HepG2 (cell line): ENCODE results near the gene UTP11. TPM values are rescaled to one million over a fixed set of nuclear protein-coding genes. Genes with fewer than 3 reads are reported as not detected.

Experiments used
- ATAC-seq: fragments of 200-7000 bp; cut with Tn5 transposase; 3 replicates; pipeline ENCODE4 v1.9.1; 2020; ENCODE audit warnings: mild to moderate bottlenecking, moderate library complexity
- Bru-seq: library from RNA; stranded (reverse); fragments of 400-500 nt; gene quantifications from one replicate; lab custom pipeline; 2021; lab: Mats Ljungman, UMichigan
- BruChase-seq, 2 experiments: library from RNA; stranded (reverse); fragments of 400-500 nt; gene quantifications; one replicate each; lab custom pipeline; 2021; lab: Mats Ljungman, UMichigan
- BruUV-seq: library from RNA; stranded (reverse); fragments of 400-500 nt; replicated peaks from 2 replicates; lab custom pipeline; 2021; lab: Mats Ljungman, UMichigan
- CTCF ChIA-PET: fragments of 300-600 bp; formaldehyde crosslinking; extraction: SDS; loops from one replicate; lab custom pipeline; 2021; ENCODE audit warnings: low total read pairs, inconsistent platforms, low intra/inter-chr PET ratio; lab: Yijun Ruan, JAX
- POLR2A ChIA-PET: fragments of 350-600 bp; sonication (Branson Sonifier 250); formaldehyde crosslinking; loops from one replicate; lab custom pipeline; 2020; ENCODE audit warnings: antibody characterized with exemption, inconsistent platforms; lab: Yijun Ruan, JAX
- DNase-seq: peaks from one replicate; pipeline ENCODE4 v3.0.0-alpha.2; 2015; ENCODE audit warnings: low spot score
- FAIRE-seq: peaks from 3 replicates; lab custom pipeline; 2011; peaks lifted over from hg19 to GRCh38; lab: Jason Lieb, UNC
- H2AFZ ChIP-seq: one replicate; pipeline ENCODE4 v1.6.1; 2011; ENCODE audit warnings: low read length, inconsistent platforms
- H3K27ac ChIP-seq: fragments of 300-600 bp; 3 replicates; pipeline ENCODE4 v1.8.0; 2011; ENCODE audit warnings: mixed run types, mild to moderate bottlenecking, mixed read lengths, low read length, inconsistent platforms; ENCODE audit not compliant: insufficient read depth; ENCODE audit errors: extremely low read length
- H3K27me3 ChIP-seq, 2 experiments: fragments of 200-600 bp in 1 of 2; 2 replicates in 1 of 2; 3 replicates in 1 of 2; pipeline versions ENCODE4 v1.6.0 to v1.8.0; 2011; ENCODE audit warnings: low read length in 2 of 2, mild to moderate bottlenecking in 2 of 2, moderate library complexity in 2 of 2, inconsistent platforms in 1 of 2; ENCODE audit not compliant: insufficient read depth in 2 of 2, control insufficient read depth in 1 of 2
- H3K36me3 ChIP-seq, 2 experiments: fragments of 200-600 bp in 1 of 2; replicated peaks in 1 of 2; 2 replicates in 1 of 2; 3 replicates in 1 of 2; pipeline versions ENCODE4 v1.5.1 to v1.8.0; 2011; ENCODE audit warnings: low read length in 2 of 2, inconsistent platforms in 1 of 2; ENCODE audit not compliant: insufficient read depth in 2 of 2, control insufficient read depth in 1 of 2
- H3K4me1 ChIP-seq: 2 replicates; pipeline ENCODE4 v1.5.1; 2012; ENCODE audit warnings: low read length, inconsistent platforms; ENCODE audit not compliant: insufficient read depth
- H3K4me2 ChIP-seq: 2 replicates; pipeline ENCODE4 v1.6.0; 2011; ENCODE audit warnings: low read depth, low read length, inconsistent platforms
- H3K4me3 ChIP-seq, 3 experiments: fragments of 200-600 bp in 1 of 3; sonication (generic), shearing (Covaris generic) in 1 of 3; replicated peaks in 1 of 3; 2 replicates each; pipeline ENCODE4 v1.5.1; 2011 to 2016; ENCODE audit warnings: low read length in 3 of 3, inconsistent platforms in 2 of 3, low read depth in 2 of 3, mild to moderate bottlenecking in 2 of 3, control low read depth in 1 of 3, mixed read lengths in 1 of 3; ENCODE audit not compliant: insufficient read depth in 1 of 3
- H3K79me2 ChIP-seq: one replicate; pipeline ENCODE4 v1.6.1; 2011; ENCODE audit warnings: low read length, inconsistent platforms; ENCODE audit not compliant: insufficient read depth
- H3K9ac ChIP-seq: 2 replicates; pipeline ENCODE4 v1.6.0; 2011; ENCODE audit warnings: mild to moderate bottlenecking, low read depth, low read length, inconsistent platforms; ENCODE audit not compliant: insufficient read depth
- H3K9me3 ChIP-seq: 2 replicates; pipeline ENCODE4 v1.5.1; 2012; ENCODE audit warnings: mild to moderate bottlenecking, low read length
- H4K20me1 ChIP-seq: 2 replicates; pipeline ENCODE4 v1.6.0; 2011; ENCODE audit warnings: inconsistent platforms, mild to moderate bottlenecking, low read length, moderate library complexity; ENCODE audit not compliant: insufficient read depth
- ARNT ChIP-seq: fragments of 450-650 bp; IDR thresholded peaks from 2 replicates; pipeline ENCODE4 v1.6.1; 2017
- BCL6 ChIP-seq: IDR thresholded peaks from 2 replicates; pipeline ENCODE4 v1.6.1; 2016; ENCODE audit warnings: missing genetic modification reagents, missing compliant biosample characterization
- CAMTA2 ChIP-seq: sonication (generic); formaldehyde crosslinking; IDR thresholded peaks from 2 replicates; pipeline ENCODE4 v1.4.0; 2020; ENCODE audit warnings: mild to moderate bottlenecking, missing genetic modification reagents, borderline replicate concordance
- CBX5 ChIP-seq: sonication (generic); formaldehyde crosslinking; IDR thresholded peaks from 2 replicates; pipeline ENCODE4 v1.4.0; 2020; ENCODE audit warnings: missing genetic modification reagents, borderline replicate concordance
- CHCHD3 ChIP-seq: sonication (generic); formaldehyde crosslinking; IDR thresholded peaks from 2 replicates; pipeline ENCODE4 v1.8.0; 2022; ENCODE audit warnings: mild to moderate bottlenecking, missing genetic modification reagents, moderate library complexity
- GLI4 ChIP-seq: sonication (generic); formaldehyde crosslinking; IDR thresholded peaks from 2 replicates; pipeline ENCODE4 v1.5.1; 2020; ENCODE audit warnings: missing genetic modification reagents, mild to moderate bottlenecking, moderate library complexity, borderline replicate concordance
- JDP2 ChIP-seq: sonication (generic); formaldehyde crosslinking; IDR thresholded peaks from 2 replicates; pipeline ENCODE4 v1.8.1; 2022; ENCODE audit warnings: missing genetic modification reagents, borderline replicate concordance
- MAFK ChIP-seq, 2 experiments: IDR thresholded peaks in 1 of 2; conservative IDR thresholded peaks in 1 of 2; 2 replicates each; pipeline ENCODE4 v1.6.1; 2011; ENCODE audit warnings: improper control_type of control experiment in 2 of 2, low read length in 2 of 2
- NFYB ChIP-seq: sonication (generic); formaldehyde crosslinking; IDR thresholded peaks from 2 replicates; pipeline ENCODE4 v1.4.0; 2020; ENCODE audit warnings: missing genetic modification reagents
- SP4 ChIP-seq: sonication (generic); formaldehyde crosslinking; IDR thresholded peaks from 2 replicates; pipeline ENCODE4 v1.8.1; 2023; ENCODE audit warnings: mild to moderate bottlenecking, missing genetic modification reagents
- TBP ChIP-seq: sonication (generic); formaldehyde crosslinking; IDR thresholded peaks from 2 replicates; pipeline ENCODE4 v1.5.0; 2020; ENCODE audit warnings: missing genetic modification reagents
- ZNF207 ChIP-seq: fragments of 450-650 bp; IDR thresholded peaks from 2 replicates; pipeline ENCODE4 v1.6.1; 2016; ENCODE audit warnings: antibody characterized with exemption, borderline replicate concordance
- ZNF773 ChIP-seq: sonication (generic); formaldehyde crosslinking; IDR thresholded peaks from 2 replicates; pipeline ENCODE4 v1.4.0; 2020; ENCODE audit warnings: missing genetic modification reagents, borderline replicate concordance
- ZNF775 ChIP-seq: sonication (generic); formaldehyde crosslinking; IDR thresholded peaks from 2 replicates; pipeline ENCODE4 v1.4.0; 2020; ENCODE audit warnings: missing genetic modification reagents, mild to moderate bottlenecking, moderate library complexity, borderline replicate concordance
- ZSCAN22 ChIP-seq: sonication (generic); formaldehyde crosslinking; IDR thresholded peaks from 2 replicates; pipeline ENCODE4 v1.4.0; 2020; ENCODE audit warnings: mild to moderate bottlenecking, missing genetic modification reagents
- WGBS: methylation state at CpG from one replicate; pipeline ENCODE4 v1.1.6; 2017; ENCODE audit warnings: low lambda C conversion rate; 5-methylcytosine and 5-hydroxymethylcytosine counted together
- in situ Hi-C: cut with HindIII; loops from 2 replicates; pipeline ENCODE4 v1.10.0; 2017; ENCODE audit warnings: low pct_unique_long_range_greater_than_20kb; ENCODE audit not compliant: extremely low pct_ligation_motif_present
- intact Hi-C: fragments of 100-400 bp; cut with micrococcal nuclease; formaldehyde crosslinking; loops from one replicate; pipeline ENCODE4 v1.10.0; 2022; ENCODE audit not compliant: unreplicated experiment
- long read RNA-seq, 2 experiments: library from RNA in 1 of 2; library from polyadenylated mRNA in 1 of 2; stranded (forward) in 1 of 2; unstranded in 1 of 2; transcript quantifications; one replicate each; pipeline ENCODE4 v2.0.0, GENCODE V29; 2019 to 2022
- polyA minus RNA-seq, 3 experiments: library from RNA; depleted of rRNA, polyadenylated mRNA; stranded (reverse); fragments of >200 nt; gene quantifications; 2 replicates each; pipeline ENCODE4 v1.2.3, GENCODE V29; 2011; ENCODE audit warnings: low replicate concordance in 1 of 3
- polyA plus RNA-seq, 8 experiments: library from polyadenylated mRNA; depleted of rRNA in 3 of 8; stranded (reverse) in 7 of 8; unstranded in 1 of 8; fragments of >200 nt; fragmentation: Illumina TruSeq in 4 of 8; extraction: Trizol in 4 of 8; gene quantifications; 2 replicates each; pipeline versions ENCODE4 v1.2.1 to v1.2.3, GENCODE V29; 2011 to 2016; ENCODE audit warnings: low read depth in 4 of 8, missing spikeins in 1 of 8, mixed read lengths in 1 of 8; ENCODE audit not compliant: insufficient read depth in 1 of 8
- total RNA-seq, 5 experiments: library from RNA; depleted of rRNA; stranded (reverse); fragments of >200 nt; fragmentation: Illumina TruSeq; extraction: Trizol; gene quantifications; 2 replicates each; pipeline ENCODE4 v1.2.3, GENCODE V29; 2016; ENCODE audit warnings: low read depth in 1 of 5
- TF ChIP-seq, protein P1 (sequence below): sonication (generic); formaldehyde crosslinking; IDR thresholded peaks from 2 replicates; pipeline ENCODE4 v1.4.0; 2020; ENCODE audit warnings: missing genetic modification reagents

UTP11 gene, protein sequence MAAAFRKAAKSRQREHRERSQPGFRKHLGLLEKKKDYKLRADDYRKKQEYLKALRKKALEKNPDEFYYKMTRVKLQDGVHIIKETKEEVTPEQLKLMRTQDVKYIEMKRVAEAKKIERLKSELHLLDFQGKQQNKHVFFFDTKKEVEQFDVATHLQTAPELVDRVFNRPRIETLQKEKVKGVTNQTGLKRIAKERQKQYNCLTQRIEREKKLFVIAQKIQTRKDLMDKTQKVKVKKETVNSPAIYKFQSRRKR
- total RNA-seq (2016; rRNA removed; fragmentation: Illumina TruSeq; extraction: Trizol) (44.8 and 71.4 TPM in 2 replicates), polyA plus RNA-seq (2011; rRNA removed) (11.8 and 13.5 TPM in 2 replicates), polyA minus RNA-seq (2011; rRNA and poly(A)+ RNA removed; ENCODE audit: low replicate concordance) (5.8 and 16.2 TPM in 2 replicates), Bru-seq, nascent RNA (percentile 87 among the genes with signal in this experiment), BruChase-seq, experiment 1, labeled RNA remaining after a 6-hour chase (percentile 93 among the genes with signal in this experiment), BruChase-seq, experiment 2, labeled RNA remaining after a 2-hour chase (percentile 91 among the genes with signal in this experiment)
- total RNA-seq (2016; cell fraction: cytosol; rRNA removed; fragmentation: Illumina TruSeq; extraction: Trizol; ENCODE audit: low read depth) = 8.4 and 10.8 TPM in 2 replicates
- total RNA-seq (2016; cell fraction: insoluble cytoplasmic fraction; rRNA removed; fragmentation: Illumina TruSeq; extraction: Trizol) = 43.6 and 60.8 TPM in 2 replicates
- 16.8 and 19.4 TPM in 2 replicates for total RNA-seq (2016; cell fraction: membrane; rRNA removed; fragmentation: Illumina TruSeq; extraction: Trizol)
- total RNA-seq (2016; cell fraction: nucleus; rRNA removed; fragmentation: Illumina TruSeq; extraction: Trizol) = 20.6 and 23.0 TPM in 2 replicates
- 7.8 and 10.7 TPM in 2 replicates for polyA plus RNA-seq (2011; cell fraction: cytosol; rRNA removed)
- 4.5 and 5.5 TPM in 2 replicates for polyA plus RNA-seq (2011; cell fraction: nucleus; rRNA removed)
- 16.1 and 22.2 TPM in 2 replicates for polyA plus RNA-seq (2012)
- polyA plus RNA-seq (2016; cell fraction: cytosol; fragmentation: Illumina TruSeq; extraction: Trizol; ENCODE audit: low read depth) = 8.5 and 9.1 TPM in 2 replicates
- polyA plus RNA-seq (2016; cell fraction: insoluble cytoplasmic fraction; fragmentation: Illumina TruSeq; extraction: Trizol; ENCODE audit: low read depth) = 71.4 and 74.3 TPM in 2 replicates
- polyA plus RNA-seq (2016; cell fraction: membrane; fragmentation: Illumina TruSeq; extraction: Trizol; ENCODE audit: low read depth) = 11.7 and 13.3 TPM in 2 replicates
- polyA plus RNA-seq (2016; cell fraction: nucleus; fragmentation: Illumina TruSeq; extraction: Trizol; ENCODE audit: insufficient read depth, low read depth) = 35.4 and 38.1 TPM in 2 replicates
- 6.4 and 11.6 TPM in 2 replicates for polyA minus RNA-seq (2011; cell fraction: cytosol; rRNA and poly(A)+ RNA removed)
- 18.2 and 19.0 TPM in 2 replicates for polyA minus RNA-seq (2011; cell fraction: nucleus; rRNA and poly(A)+ RNA removed)
- long read RNA-seq, experiment 1, transcript UTP11-201 (8 exons, 2,019 nt) = major isoform, 61 of 67 reads
- long read RNA-seq, experiment 1, partial matches to known transcripts = 2 of 67 reads
- long read RNA-seq, experiment 1, other reads (novel, unspliced or antisense) = 3 of 67 reads
- long read RNA-seq, experiment 2, transcript UTP11-201 (8 exons, 2,019 nt) = major isoform, 57 of 68 reads
- long read RNA-seq, experiment 2, partial matches to known transcripts = 3 of 68 reads
- long read RNA-seq, experiment 2, other reads (novel, unspliced or antisense) = 7 of 68 reads

DNA sequence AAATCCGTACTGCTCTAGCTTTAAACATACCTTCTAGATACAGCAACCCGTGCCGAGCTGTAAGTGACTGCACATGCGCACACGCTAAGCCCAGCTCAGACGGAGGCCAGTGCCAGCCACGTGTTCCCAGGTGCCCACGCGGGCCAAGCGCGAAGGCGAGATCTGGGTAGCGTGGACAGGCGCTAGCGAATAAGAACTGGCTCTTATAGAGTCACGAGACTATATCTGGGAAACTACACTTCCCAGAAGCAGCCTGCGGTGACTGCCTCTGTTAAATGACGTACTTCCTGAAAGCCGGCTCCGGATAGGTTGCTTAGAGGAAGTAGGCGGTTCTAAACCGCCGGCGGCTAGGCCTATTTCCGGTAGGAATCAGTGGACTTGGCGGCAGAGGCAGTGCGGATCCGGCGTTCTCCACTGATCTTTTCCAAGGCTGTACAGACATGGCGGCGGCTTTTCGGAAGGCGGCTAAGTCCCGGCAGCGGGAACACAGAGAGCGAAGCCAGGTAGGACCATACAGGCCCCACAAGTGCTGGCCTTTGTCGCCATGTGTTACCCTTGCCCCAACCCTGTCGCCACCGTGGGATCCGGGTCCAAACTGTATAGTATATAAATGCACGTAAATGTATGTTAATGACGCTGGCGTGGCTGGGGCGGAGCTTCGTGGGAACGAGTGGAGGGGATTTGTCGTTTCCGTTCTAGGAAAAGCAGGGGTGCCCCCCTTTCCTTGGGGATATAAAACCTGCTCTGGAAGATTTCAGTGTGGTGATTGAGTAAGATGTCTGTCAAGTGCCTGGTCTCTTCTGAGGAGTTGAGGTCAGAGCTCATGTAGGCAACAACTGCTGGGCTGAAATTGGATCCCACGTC is at the start of gene UTP11:
UTP11 (plus strand) TSS at position 372 of the 864 bp plus-strand sequence; CDS start at position 441, 69 bp downstream.
- Histone ChIP-seq H3K27ac (peak within 1 kb of the TSS; percentile 88), H3K4me3 (peak within 1 kb of the TSS; percentile 74 to 95 (median 85)), H2AFZ (no peak within 1 kb of the TSS), H3K4me1 (peaks cover 54% of the 10 kb centered on the region), H3K9ac (peak within 1 kb of the TSS; percentile 95), H3K36me3 (peaks cover under 1 to 26% of the 10 kb centered on the region in 2 experiments), H4K20me1 (no peaks in the 10 kb centered on the region), H3K4me2 (peak within 1 kb of the TSS; percentile 92), H3K79me2 (peaks cover 31% of the 10 kb centered on the region), H3K27me3 (no peaks in the 10 kb centered on the region; a peak in 1 of 5 replicates), H3K9me3 (no peaks in the 10 kb centered on the region)
- ChIA-PET CTCF (interaction anchor here (2.4 kb wide), 1 partner anchor 22 kb away, joined by 10 read pairs; the partner anchor contains the start of gene SF3A3), POLR2A (interaction anchor here (0.6 to 5.1 kb wide), 11 partner anchors 9 to 847 kb away, joined by 3 to 48 read pairs (median 4); partner anchors contain the start of genes INPP5B, MEAF6, POU3F1 and RRAGC)
- ATAC-seq (peak; percentile 94), DNase-seq (peak; percentile 98), FAIRE-seq (peak; percentile 99)
- BruUV-seq = TSS peak; percentile 83
- intact Hi-C loops = no loop called here
- WGBS = 21% methylated on average over 26 of the region's 49 CpGs
- in situ Hi-C loops = no loop called here
- TF ChIP-seq GLI4 (peak; percentile 43; the same call in 1 of the 2 replicates), ZSCAN22 (CRISPR knock-in tag) (0 out of 2 replicates have a peak, but pooled peaks have one; percentile 22), JDP2 (CRISPR knock-in tag) (peak; percentile 60; the same call in 1 of the 2 replicates), MAFK (conservative IDR thresholded peaks at IDR 0.05 in 1 of 2, IDR thresholded peaks at IDR 0.05 in 1 of 2; ENCODE audit: low read length in 2 of 2) (no peak), CBX5 (CRISPR knock-in tag) (peak; percentile 94), ZNF773 (no peak; the same call in 1 of the 2 replicates), TBP (CRISPR knock-in tag) (no peak), BCL6 (CRISPR knock-in tag) (no peak), ARNT (no peak), NFYB (CRISPR knock-in tag) (peak; percentile 94), CHCHD3 (CRISPR knock-in tag) (peak; percentile 97), CAMTA2 (peak; percentile 68; the same call in 1 of the 2 replicates), ZNF207 (no peak), SP4 (CRISPR knock-in tag) (peak; percentile 75), ZNF775 (peak; percentile 88)
- TF ChIP-seq, protein P1, sequence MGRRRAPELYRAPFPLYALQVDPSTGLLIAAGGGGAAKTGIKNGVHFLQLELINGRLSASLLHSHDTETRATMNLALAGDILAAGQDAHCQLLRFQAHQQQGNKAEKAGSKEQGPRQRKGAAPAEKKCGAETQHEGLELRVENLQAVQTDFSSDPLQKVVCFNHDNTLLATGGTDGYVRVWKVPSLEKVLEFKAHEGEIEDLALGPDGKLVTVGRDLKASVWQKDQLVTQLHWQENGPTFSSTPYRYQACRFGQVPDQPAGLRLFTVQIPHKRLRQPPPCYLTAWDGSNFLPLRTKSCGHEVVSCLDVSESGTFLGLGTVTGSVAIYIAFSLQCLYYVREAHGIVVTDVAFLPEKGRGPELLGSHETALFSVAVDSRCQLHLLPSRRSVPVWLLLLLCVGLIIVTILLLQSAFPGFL (CRISPR knock-in tag) = no peak
